Gastroesophageal sphincter (tissue), 4 donors: ENCODE data around the gene USPL1. TPM values are rescaled to one million over a fixed set of nuclear protein-coding genes. Genes with fewer than 3 reads are reported as not detected.
"Not testable (repeated sequence)": the region's sequence is repeated elsewhere in the genome, so short reads cannot be mapped to it uniquely, and the experiment has no call there.

Source experiments
- ATAC-seq: fragments of 150-250 bp; one replicate; pipeline ENCODE4 v1.9.1; 2016; ENCODE audit warnings: mild to moderate bottlenecking, moderate library complexity
- H3K27ac ChIP-seq, 4 donors: fragments of 200-600 bp; sonication (generic) in 3 of 4; 1 replicate in 3 of 4; 2 replicates in 1 of 4; pipeline ENCODE4 v1.5.1; 2016 to 2019
- H3K27me3 ChIP-seq: fragments of 200-600 bp; sonication (generic); one replicate; pipeline ENCODE4 v1.5.1; 2019
- H3K36me3 ChIP-seq, 2 donors: fragments of 200-600 bp; sonication (generic); one replicate each; pipeline ENCODE4 v1.5.1; 2019; ENCODE audit warnings: control low read depth in 1 of 2
- H3K4me1 ChIP-seq, 3 donors: fragments of 200-600 bp; sonication (generic); 1 replicate in 2 of 3; 2 replicates in 1 of 3; pipeline ENCODE4 v1.5.1; 2016 to 2019; ENCODE audit warnings: control low read depth in 2 of 3
- H3K4me3 ChIP-seq, 2 donors: fragments of 200-600 bp; sonication (generic); one replicate each; pipeline ENCODE4 v1.5.1; 2019; ENCODE audit warnings: mild to moderate bottlenecking in 1 of 2, moderate library complexity in 1 of 2
- H3K9me3 ChIP-seq, 3 donors: fragments of 200-600 bp; sonication (generic); one replicate each; pipeline ENCODE4 v1.5.1; 2017 to 2019; ENCODE audit warnings: control low read depth in 2 of 3
- CTCF ChIP-seq, 4 experiments: fragments of 200-600 bp in 2 of 4; fragments of 450-650 bp in 2 of 4; sonication (generic) in 1 of 4; IDR thresholded peaks; one replicate each; pipeline ENCODE4 v1.5.1; 2017 to 2019; ENCODE audit warnings: antibody characterized with exemption in 4 of 4, mild to moderate bottlenecking in 2 of 4, moderate library complexity in 2 of 4
- EP300 ChIP-seq: sonication (generic); formaldehyde crosslinking; IDR thresholded peaks from one replicate; pipeline ENCODE4 v1.6.1; 2017; ENCODE audit warnings: antibody characterized with exemption, mild to moderate bottlenecking
- POLR2A ChIP-seq, 2 donors: fragments of 450-650 bp; IDR thresholded peaks; one replicate each; pipeline ENCODE4 v1.6.1; 2017; ENCODE audit warnings: antibody characterized with exemption in 2 of 2, mild to moderate bottlenecking in 2 of 2, moderate library complexity in 1 of 2
- POLR2AphosphoS5 ChIP-seq: sonication (generic); formaldehyde crosslinking; IDR thresholded peaks from one replicate; pipeline ENCODE4 v1.6.1; 2017; ENCODE audit warnings: antibody characterized with exemption
- WGBS, 2 donors: methylation state at CpG; one replicate each; pipeline ENCODE4 v1.1.5; 2018; ENCODE audit warnings: low coverage in 1 of 2; 5-methylcytosine and 5-hydroxymethylcytosine counted together
- total RNA-seq, 4 donors: library from RNA; depleted of rRNA; stranded (reverse); fragments of >200 nt; gene quantifications; one replicate each; pipeline ENCODE4 v1.1.0, GENCODE V29; 2016

USPL1 gene
- total RNA-seq, 4 donors from 2014 or later = 17.3 to 30.2 (median 23.5) TPM

DNA sequence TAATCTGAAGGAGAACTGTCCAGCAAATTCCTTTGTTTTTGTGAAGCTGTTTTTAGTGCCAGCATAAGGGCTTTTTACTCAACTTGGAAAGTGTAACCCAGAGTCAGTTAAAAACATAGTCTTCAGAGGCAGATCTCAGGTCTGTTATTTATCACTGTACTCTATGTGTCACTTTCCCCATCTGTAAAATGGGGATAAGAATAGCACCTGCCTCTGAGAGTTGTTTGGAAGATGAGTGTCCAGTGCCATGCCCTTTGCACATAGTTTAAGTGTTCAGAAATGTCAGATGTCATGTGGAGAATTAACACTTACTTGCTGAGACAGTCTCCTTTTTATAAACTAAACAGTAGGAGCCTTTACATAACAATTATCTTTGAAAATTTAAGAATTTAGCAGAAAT is 27.9 kb downstream of the USPL1 start:
- H3K4me1 ChIP-seq = peaks cover 0 to 58% (median 9%) of the 10 kb centered on the region in 3 donors
- TF ChIP-seq POLR2A (IDR thresholded peaks at IDR 0.05) = no peak
- no peak for TF ChIP-seq POLR2AphosphoS5
- no peak for TF ChIP-seq EP300
- no peak for TF ChIP-seq CTCF (IDR thresholded peaks at IDR 0.05)
- H3K27me3 ChIP-seq = no peaks in the 10 kb centered on the region
- peaks cover 12 to 82% of the 10 kb centered on the region in 2 donors for H3K36me3 ChIP-seq
- ATAC-seq = no peak
- no peak overlapping the region for H3K4me3 ChIP-seq
- no peaks in the 10 kb centered on the region for H3K9me3 ChIP-seq
- H3K27ac ChIP-seq = peak overlapping the region in 1 of 4 donors; percentile 57

DNA sequence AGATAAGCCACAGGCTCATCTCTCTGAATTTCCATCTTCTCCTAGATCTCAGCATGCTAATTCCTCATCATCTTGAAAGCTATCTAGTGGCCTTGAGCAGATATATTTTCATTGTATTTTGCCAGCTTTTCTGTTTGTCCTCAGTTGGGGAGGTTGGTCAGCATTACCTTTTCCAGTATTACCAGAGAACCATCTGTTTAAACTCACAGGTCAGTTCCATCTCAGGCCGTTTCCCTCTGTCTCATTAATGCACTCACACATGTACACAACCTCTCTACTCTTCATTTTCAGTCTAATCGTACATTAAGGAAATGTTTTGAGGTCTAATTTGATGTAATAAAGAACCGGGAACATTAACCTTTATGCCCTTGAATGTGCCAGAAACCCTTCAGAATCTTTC is 29.7 kb downstream of the USPL1 start:
- ATAC-seq = no peak
- Histone ChIP-seq H3K36me3 (peaks cover 12 to 79% of the 10 kb centered on the region in 2 donors), H3K9me3 (no peaks in the 10 kb centered on the region), H3K4me1 (peaks cover 0 to 58% (median 9%) of the 10 kb centered on the region in 3 donors), H3K4me3 (no peak overlapping the region), H3K27ac (peak overlapping the region in 3 of 4 donors; percentile 29 to 49 (median 37)), H3K27me3 (no peaks in the 10 kb centered on the region)
- 8 to 32% methylated on average over 3 of the region's 3 CpGs for WGBS, 2 donors
- no peak for TF ChIP-seq POLR2AphosphoS5
- TF ChIP-seq POLR2A (IDR thresholded peaks at IDR 0.05) = no peak
- TF ChIP-seq EP300 = no peak
- TF ChIP-seq CTCF (IDR thresholded peaks at IDR 0.05) = no peak

DNA sequence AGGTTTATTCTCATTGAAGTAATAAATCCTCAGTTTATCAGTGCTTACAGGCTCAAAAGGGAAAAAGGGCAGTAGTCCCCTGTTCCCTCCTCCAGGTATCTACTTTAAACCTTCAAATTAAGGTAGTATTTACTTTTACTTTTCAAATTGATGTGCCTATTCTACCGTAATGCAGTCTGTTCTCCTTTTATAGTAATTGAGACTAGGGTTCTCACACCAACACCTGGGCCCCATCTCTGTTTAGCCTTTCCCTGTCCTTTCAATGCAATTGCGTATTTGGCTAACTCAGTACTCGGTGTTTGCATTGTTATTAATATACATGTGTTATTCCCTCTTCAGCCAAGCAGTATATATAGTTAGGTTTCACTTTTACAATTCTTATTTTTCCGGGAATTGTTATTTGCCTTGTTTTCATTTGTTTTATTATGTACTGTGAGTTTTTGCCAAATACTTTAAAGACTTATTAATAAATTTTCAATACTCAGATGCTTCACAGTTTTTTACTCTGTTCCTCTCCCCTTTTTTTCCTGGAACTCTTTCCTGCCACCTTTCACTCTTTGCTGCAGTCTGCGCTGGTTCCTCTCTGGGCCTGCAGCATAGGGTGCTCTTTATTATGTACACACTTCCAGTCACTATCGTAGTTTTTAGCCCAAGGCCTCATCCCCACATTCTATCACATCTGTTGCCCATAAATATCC is 30.3 kb downstream of the USPL1 start:
- ATAC-seq = no peak
- Histone ChIP-seq H3K4me1 (peaks cover 0 to 64% (median 9%) of the 10 kb centered on the region in 3 donors), H3K4me3 (no peak overlapping the region), H3K27me3 (no peaks in the 10 kb centered on the region), H3K9me3 (no peaks in the 10 kb centered on the region), H3K36me3 (peaks cover 10 to 74% of the 10 kb centered on the region in 2 donors), H3K27ac (peak overlapping the region in 3 of 4 donors; percentile 29 to 49 (median 37))
- TF ChIP-seq POLR2AphosphoS5 = no peak
- no peak for TF ChIP-seq CTCF (IDR thresholded peaks at IDR 0.05)
- TF ChIP-seq POLR2A (IDR thresholded peaks at IDR 0.05) = no peak
- no peak for TF ChIP-seq EP300
- 58 to 59% methylated on average over 6 of the region's 6 CpGs for WGBS, 2 donors

DNA sequence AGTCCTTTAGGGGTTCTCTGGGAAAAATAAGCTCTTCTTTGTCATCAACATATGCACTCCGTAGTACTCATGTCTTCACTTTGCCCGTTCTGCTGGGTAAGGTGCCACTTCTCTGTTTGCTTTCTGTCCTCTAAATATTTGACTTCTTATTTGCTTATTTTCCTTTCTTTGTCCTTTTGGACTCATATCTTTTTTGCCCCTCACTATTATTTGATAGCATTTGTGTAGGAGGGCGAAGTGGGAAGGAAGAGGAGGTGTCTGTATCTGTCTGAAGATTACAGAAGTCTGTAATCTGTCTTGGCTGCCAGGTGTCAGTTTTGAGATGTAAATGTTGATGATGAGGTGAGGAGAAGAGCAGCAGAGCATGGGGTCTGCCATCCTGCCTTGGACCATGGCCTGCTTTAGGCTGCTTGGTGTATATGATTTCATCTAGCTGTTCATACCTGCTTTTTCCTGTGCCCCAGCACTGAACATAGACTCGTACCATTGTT is 30.8 kb downstream of the USPL1 start:
- H3K27me3 ChIP-seq = no peaks in the 10 kb centered on the region
- ATAC-seq = no peak
- no peak for TF ChIP-seq POLR2A (IDR thresholded peaks at IDR 0.05)
- no peak for TF ChIP-seq POLR2AphosphoS5
- no peak for TF ChIP-seq CTCF (IDR thresholded peaks at IDR 0.05)
- no peak for TF ChIP-seq EP300
- H3K27ac ChIP-seq = peak overlapping the region in 1 of 4 donors; percentile 49
- WGBS, 2 donors = 88 to 92% methylated on average over 3 of the region's 4 CpGs
- no peaks in the 10 kb centered on the region for H3K9me3 ChIP-seq
- no peak overlapping the region for H3K4me3 ChIP-seq
- peaks cover 0 to 66% (median 9%) of the 10 kb centered on the region in 3 donors for H3K4me1 ChIP-seq
- H3K36me3 ChIP-seq = peaks cover 4 to 74% of the 10 kb centered on the region in 2 donors

GRCh38 chr13:30651648-30652047 is 33.9 kb downstream of the USPL1 start:
- H3K27ac ChIP-seq, ATAC-seq: not testable (repeated sequence)
- 75 to 90% methylated on average over 3 to 5 of the region's 5 CpGs for WGBS, 2 donors

More at GRCh38 chr13:30651648-30652047, 33.9 kb downstream of the USPL1 start:
- H3K27me3 ChIP-seq, H3K9me3 ChIP-seq, H3K4me3 ChIP-seq: not testable (repeated sequence)
- peaks cover 0 to 36% (median 4%) of the 10 kb centered on the region in 3 donors for H3K4me1 ChIP-seq
- H3K36me3 ChIP-seq = peaks cover 0 to 78% of the 10 kb centered on the region in 2 donors
